ENCODE measurements around the gene CORT. TPM values are rescaled to one million over a fixed set of nuclear protein-coding genes. Genes with fewer than 3 reads are reported as not detected.

Gene CORT
- polyA plus RNA-seq, 2 of the 4 experiments (the other 2 are of a cell fraction) = 0.10 to 0.30 TPM

- DNase-seq (ENCODE audit: low read depth in 1 of 2, low spot score in 1 of 2) = no peak
- Histone ChIP-seq H3K9me3 (no peaks in the 10 kb centered on the region), H3K4me3 (no peak overlapping the region), H3K4me1 (peaks cover 5% of the 10 kb centered on the region; the same call in 1 of the 3 replicates), H3K27ac (no peak overlapping the region), H3K4me2 (no peak overlapping the region)
- no peak for FAIRE-seq
- CTCF ChIA-PET = interaction anchor here (0.7 kb wide), 1 partner anchor 1605 kb away, joined by 3 read pairs; no protein-coding TSS in a partner anchor
- ATAC-seq = no peak
- TF ChIP-seq POLR2AphosphoS2 (conservative IDR thresholded peaks at IDR 0.05; ENCODE audit: low read length) (no peak), ZNF302 (CRISPR knock-in tag; IDR thresholded peaks at IDR 0.05) (no peak), EHMT2 (IDR thresholded peaks at IDR 0.05; ENCODE audit: low read depth) (no peak), HOXB5 (CRISPR knock-in tag; IDR thresholded peaks at IDR 0.05) (no peak), ZFP36 (IDR thresholded peaks at IDR 0.05; ENCODE audit: borderline replicate concordance, partially characterized antibody) (no peak), ELK1 (IDR thresholded peaks at IDR 0.05; ENCODE audit: low read depth, low read length) (no peak), NFE2L2 (conservative IDR thresholded peaks at IDR 0.05; ENCODE audit: low read length) (no peak), RNF2 (IDR thresholded peaks at IDR 0.05; ENCODE audit: borderline replicate concordance, low read depth) (no peak), JUN (IDR thresholded peaks at IDR 0.05) (no peak), TP53 (CRISPR knock-in tag; IDR thresholded peaks at IDR 0.05) (no peak), ESRRA (IDR thresholded peaks at IDR 0.05; ENCODE audit: borderline replicate concordance, low read length) (no peak), JUNB (IDR thresholded peaks at IDR 0.05) (no peak), HDAC2 (IDR thresholded peaks at IDR 0.05) (no peak), BHLHE40 (IDR thresholded peaks at IDR 0.05; ENCODE audit: low read depth, low read length) (no peak)
- TF ChIP-seq, protein P1, sequence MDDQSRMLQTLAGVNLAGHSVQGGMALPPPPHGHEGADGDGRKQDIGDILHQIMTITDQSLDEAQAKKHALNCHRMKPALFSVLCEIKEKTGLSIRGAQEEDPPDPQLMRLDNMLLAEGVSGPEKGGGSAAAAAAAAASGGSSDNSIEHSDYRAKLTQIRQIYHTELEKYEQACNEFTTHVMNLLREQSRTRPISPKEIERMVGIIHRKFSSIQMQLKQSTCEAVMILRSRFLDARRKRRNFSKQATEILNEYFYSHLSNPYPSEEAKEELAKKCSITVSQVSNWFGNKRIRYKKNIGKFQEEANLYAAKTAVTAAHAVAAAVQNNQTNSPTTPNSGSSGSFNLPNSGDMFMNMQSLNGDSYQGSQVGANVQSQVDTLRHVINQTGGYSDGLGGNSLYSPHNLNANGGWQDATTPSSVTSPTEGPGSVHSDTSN (IDR thresholded peaks at IDR 0.05) = no peak
- POLR2A ChIA-PET = no interaction called here
- 98% methylated on average over 4 of the region's 4 CpGs for WGBS (ENCODE audit: missing lambda C conversion rate)
These were observed 20.2 kb downstream of the CORT start for GRCh38 chr1:10470043-10470442.

- ChIA-PET POLR2A (no interaction called here), CTCF (no interaction called here)
- peak overlapping the region; percentile 59 for H3K4me3 ChIP-seq
- DNase-seq (ENCODE audit: low read depth in 1 of 2, low spot score in 1 of 2) = peak in 1 of 2 experiments; percentile 21
- WGBS (ENCODE audit: missing lambda C conversion rate) = 23% methylated on average over 15 of the region's 23 CpGs
- TF ChIP-seq KDM1A (IDR thresholded peaks at IDR 0.05; ENCODE audit: low read depth) = peak; percentile 93
- no peak for TF ChIP-seq USF2 (IDR thresholded peaks at IDR 0.05)
- no peaks in the 10 kb centered on the region for H3K9me3 ChIP-seq
- H3K4me1 ChIP-seq = peaks cover 13% of the 10 kb centered on the region; the same call in 2 of the 3 replicates
- peak; percentile 10; a peak in 5 of 6 replicates for ATAC-seq
- no peak for FAIRE-seq
- peak overlapping the region; percentile 84 for H3K4me2 ChIP-seq
- peak overlapping the region; percentile 67 to 93 for H3K27ac ChIP-seq
These were observed 21.8 kb downstream of the CORT start for GRCh38 chr1:10471411-10472219.

- POLR2A ChIA-PET = no interaction called here
- peak within 1 kb of the TSS; percentile 84 for H3K4me2 ChIP-seq
- CTCF ChIA-PET = no interaction called here
- FAIRE-seq = no peak
- peak; percentile 89 to 90 for ATAC-seq
- DNase-seq (ENCODE audit: low read depth in 1 of 2, low spot score in 1 of 2) = peak; percentile 90 to 94
- H3K27ac ChIP-seq = peak within 1 kb of the TSS; percentile 67 to 93
- WGBS (ENCODE audit: missing lambda C conversion rate) = 5% methylated on average over 29 of the region's 59 CpGs
- peak within 1 kb of the TSS; percentile 59 for H3K4me3 ChIP-seq
- peaks cover 13% of the 10 kb centered on the region; the same call in 2 of the 3 replicates for H3K4me1 ChIP-seq
- H3K9me3 ChIP-seq = no peaks in the 10 kb centered on the region
- TF ChIP-seq, protein P2, sequence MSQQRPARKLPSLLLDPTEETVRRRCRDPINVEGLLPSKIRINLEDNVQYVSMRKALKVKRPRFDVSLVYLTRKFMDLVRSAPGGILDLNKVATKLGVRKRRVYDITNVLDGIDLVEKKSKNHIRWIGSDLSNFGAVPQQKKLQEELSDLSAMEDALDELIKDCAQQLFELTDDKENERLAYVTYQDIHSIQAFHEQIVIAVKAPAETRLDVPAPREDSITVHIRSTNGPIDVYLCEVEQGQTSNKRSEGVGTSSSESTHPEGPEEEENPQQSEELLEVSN (IDR thresholded peaks at IDR 0.05; ENCODE audit: borderline replicate concordance, low read depth) = peak; percentile 73; the same call in 1 of the 2 replicates
- TF ChIP-seq CHD2 (IDR thresholded peaks at IDR 0.05; ENCODE audit: low read length, partially characterized antibody) (peak; percentile 83), MAX (IDR thresholded peaks at IDR 0.05) (peak; percentile 96), KDM1A (IDR thresholded peaks at IDR 0.05; ENCODE audit: low read depth) (no peak), FOXS1 (CRISPR knock-in tag; IDR thresholded peaks at IDR 0.05) (no peak), NPAS2 (CRISPR knock-in tag; IDR thresholded peaks at IDR 0.05; ENCODE audit: borderline replicate concordance) (peak; percentile 91), EHF (CRISPR knock-in tag; IDR thresholded peaks at IDR 0.05) (no peak), RNF2 (IDR thresholded peaks at IDR 0.05; ENCODE audit: borderline replicate concordance, low read depth) (no peak), ZNF302 (CRISPR knock-in tag; IDR thresholded peaks at IDR 0.05) (no peak), CBX2 (IDR thresholded peaks at IDR 0.05; ENCODE audit: borderline replicate concordance, low read depth) (no peak), ZSCAN20 (CRISPR knock-in tag; IDR thresholded peaks at IDR 0.05) (no peak), EHMT2 (IDR thresholded peaks at IDR 0.05; ENCODE audit: low read depth) (no peak), RCOR1 (IDR thresholded peaks at IDR 0.05; ENCODE audit: low read depth, low read length) (no peak)
- TF ChIP-seq, protein P3, sequence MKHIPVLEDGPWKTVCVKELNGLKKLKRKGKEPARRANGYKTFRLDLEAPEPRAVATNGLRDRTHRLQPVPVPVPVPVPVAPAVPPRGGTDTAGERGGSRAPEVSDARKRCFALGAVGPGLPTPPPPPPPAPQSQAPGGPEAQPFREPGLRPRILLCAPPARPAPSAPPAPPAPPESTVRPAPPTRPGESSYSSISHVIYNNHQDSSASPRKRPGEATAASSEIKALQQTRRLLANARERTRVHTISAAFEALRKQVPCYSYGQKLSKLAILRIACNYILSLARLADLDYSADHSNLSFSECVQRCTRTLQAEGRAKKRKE (CRISPR knock-in tag; IDR thresholded peaks at IDR 0.05; ENCODE audit: low read depth) = no peak
These were observed 22.7 kb downstream of the CORT start, which contains the start of gene DFFA for GRCh38 chr1:10472220-10473144. Gene DFFA, minus strand, starts transcription at chr1:10472529. Its CDS starts 71 bp downstream, at chr1:10472458.

Measured in A549 (cell line).